ENCODE measurements around the gene CATSPER3.

Gene CATSPER3

GRCh38 chr5:135041145-135041587 lies 73.5 kb downstream of the CATSPER3 start:
- no peak for DNase-seq (ENCODE audit: low read depth in 2 of 2)

DNA sequence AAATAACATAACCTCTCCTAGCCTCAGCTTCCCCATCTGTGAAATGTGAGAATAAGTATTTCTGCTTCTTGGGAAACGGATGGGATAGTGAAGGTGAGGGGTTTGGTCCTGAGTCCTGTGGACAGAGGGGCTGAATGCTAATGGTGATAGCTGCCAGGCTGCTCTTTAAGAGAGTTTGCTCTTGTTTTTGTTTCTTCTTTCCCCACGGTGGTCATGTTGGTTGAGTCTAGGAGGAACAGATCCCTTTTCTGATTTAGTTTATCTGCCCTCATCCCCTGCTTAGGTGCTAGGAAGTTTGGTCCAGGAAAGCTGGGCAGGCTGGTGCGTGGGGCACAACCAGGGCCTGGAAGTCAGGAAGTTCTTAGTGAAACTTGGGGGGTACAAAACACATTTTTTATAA lies 74.0 kb downstream of the CATSPER3 start:
- no peak for DNase-seq (ENCODE audit: low read depth in 2 of 2)

DNA sequence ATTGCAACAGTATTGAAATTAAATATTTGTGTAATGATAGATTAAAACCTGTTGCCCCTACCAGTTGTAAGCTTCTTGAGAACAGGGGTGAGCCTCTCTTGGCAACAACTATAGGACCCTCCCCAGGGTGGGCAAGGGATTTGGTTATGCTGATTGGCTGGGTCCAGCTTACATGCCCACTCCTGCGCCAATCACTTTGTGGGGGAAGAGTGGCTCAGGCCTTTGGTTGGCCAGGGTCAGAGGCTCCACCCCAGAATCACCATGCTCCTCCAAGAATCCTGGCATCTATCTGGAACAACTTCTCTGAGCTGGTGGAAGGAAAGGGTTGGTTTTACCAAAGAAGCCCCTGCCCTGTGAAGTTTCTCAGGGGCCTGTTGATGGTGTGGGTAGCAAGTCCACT lies 74.9 kb downstream of the CATSPER3 start:
- DNase-seq (ENCODE audit: low read depth in 2 of 2): no peak

- no peak for DNase-seq (ENCODE audit: low read depth in 2 of 2)
These were observed 77.8 kb downstream of the CATSPER3 start for GRCh38 chr5:135045488-135045887.

DNA sequence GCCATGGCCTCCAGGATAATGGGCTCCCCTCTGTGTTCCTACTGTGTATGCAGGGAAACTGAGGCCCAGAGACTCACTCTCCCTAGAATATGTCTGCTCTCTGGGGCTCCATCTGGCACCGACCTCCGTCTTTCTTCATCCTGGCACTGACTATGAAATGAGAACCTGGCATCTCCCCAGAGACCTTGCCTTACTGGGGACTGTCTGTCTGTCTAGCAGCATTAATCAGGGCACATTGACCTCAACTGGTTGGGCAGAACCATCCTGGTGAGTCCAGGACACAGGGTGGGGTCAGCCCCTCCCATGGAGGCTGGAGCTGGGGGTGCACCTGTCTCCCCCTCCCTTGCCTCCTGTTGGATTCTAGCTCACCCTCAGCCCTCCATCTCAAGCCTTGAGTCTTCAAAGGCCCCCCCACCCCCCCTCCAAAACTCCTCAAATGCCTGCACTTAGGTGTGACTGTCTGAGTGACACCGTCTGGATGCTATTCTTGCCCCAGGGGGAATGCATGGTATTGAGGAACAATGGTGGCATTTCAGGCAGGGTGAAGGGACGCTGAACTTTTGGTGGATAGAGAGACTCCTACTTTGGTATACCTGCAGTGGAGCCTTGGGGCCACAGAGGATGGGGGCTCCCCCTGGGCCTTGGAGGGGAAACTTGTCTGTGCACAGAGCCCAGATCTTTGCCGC lies 79.1 kb downstream of the CATSPER3 start:
- DNase-seq (ENCODE audit: low read depth in 2 of 2): no peak

DNA sequence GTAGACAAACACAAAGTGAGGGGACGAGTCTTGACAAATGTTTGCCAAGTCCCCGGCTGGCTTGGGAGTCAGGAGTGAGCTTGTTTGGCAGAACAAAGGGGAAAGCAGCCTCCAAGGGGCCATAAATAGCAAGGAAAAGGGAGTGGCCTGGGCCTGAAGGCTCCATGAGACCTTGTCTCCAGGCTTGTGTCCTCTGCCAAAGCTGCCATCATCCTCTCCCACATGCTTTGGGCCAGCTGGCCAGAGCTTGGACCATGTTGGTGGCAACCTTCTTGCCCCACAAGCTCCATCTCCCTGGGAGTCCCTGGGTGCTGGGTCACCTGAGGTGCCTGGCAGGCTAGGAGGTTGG lies 79.6 kb downstream of the CATSPER3 start:
- no peak for DNase-seq (ENCODE audit: low read depth in 2 of 2)

DNA sequence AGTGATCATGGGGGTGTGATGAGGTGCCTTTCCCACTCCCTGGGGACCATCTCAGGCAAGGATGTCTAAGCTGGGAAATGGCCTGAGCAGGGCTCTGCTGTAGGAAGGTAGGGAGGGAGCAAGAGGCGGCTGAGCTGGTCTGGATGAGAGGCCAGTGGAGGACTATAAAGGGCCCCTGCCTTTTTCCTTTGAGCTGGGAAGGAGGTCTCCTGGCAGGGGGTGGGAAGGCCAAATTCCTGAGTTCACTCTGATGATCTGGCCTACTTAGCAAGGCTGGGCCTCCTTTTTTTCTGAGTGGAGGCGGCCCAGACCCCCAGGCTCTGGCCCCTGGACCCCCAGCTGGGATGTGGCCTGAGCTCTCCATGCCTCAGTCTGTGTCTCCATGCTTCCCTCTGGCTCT lies 80.6 kb downstream of the CATSPER3 start:
- DNase-seq (ENCODE audit: low read depth in 2 of 2): no peak

DNA sequence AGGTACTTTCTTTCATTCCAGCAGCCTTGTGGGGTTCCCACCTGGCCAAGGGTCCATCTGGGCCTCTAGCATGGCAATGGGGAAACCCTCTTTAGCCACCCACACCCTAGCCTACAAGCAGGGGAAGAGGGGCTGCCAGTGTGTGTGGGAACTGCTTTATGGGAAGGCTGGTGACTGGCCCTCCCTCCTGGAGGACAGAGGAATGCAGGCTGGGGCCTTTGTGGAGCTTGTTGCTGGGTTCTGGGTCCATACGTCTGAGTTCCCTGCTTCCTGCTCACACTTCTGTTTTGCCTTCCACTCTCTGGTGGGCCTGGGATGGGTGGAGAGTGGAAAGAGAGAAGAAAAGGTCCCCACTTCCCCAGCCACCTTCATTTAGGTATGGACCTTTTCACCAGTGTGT lies 81.2 kb downstream of the CATSPER3 start:
- no peak for DNase-seq (ENCODE audit: low read depth in 2 of 2)

DNA sequence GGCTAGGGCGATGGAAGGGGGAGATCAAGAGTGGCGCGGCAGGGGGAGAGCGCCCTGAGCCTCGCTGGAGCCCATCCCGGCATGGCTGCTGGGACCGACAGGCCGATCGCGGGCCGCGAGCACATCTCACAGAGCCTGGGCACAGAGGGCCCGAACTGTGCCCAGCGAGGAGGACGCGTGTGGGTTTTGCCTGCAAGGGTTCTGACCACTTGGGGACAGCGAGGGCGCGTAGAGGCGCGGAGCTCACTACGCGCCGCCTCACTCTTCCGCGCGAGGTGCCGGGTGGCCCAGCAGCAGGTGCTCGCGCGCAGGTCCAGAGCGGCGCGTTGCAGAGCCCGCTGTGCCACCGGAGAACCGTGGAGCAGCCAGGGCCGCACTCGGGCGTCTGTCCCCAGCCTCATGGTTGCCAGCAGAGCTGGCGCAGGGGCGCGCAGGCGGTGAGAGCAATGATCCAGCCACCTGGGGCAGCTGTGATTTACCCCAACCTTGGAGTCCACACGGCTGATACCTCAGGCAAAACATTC lies 82.6 kb downstream of the CATSPER3 start:
- DNase-seq (ENCODE audit: low read depth in 2 of 2): no peak

- DNase-seq (ENCODE audit: low read depth in 2 of 2): no peak
These were observed 83.7 kb downstream of the CATSPER3 start for GRCh38 chr5:135051399-135051798.

DNA sequence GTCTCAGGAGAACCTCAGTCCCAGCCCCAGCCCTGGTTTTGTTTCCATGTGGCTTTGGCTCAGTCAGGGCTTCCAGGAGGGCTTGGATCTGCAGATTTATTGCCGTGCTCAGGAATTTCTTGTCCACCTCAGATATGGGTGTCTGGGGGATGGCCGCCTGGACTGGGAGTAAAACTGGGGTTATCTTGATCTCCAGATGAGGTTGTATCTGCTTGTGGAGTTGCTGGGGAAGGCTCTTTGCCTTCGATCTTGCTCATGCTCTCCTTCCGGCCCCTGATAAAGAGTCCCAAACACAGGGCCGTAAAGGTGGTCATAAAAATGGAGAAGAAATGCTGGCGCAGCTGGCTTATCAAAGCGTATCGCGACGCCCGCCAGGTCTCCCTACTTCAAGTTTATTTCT lies 84.2 kb downstream of the CATSPER3 start:
- DNase-seq (ENCODE audit: low read depth in 2 of 2): no peak

- no peak for DNase-seq (ENCODE audit: low read depth in 2 of 2)
These were observed 84.9 kb downstream of the CATSPER3 start for GRCh38 chr5:135052511-135053145.

- DNase-seq (ENCODE audit: low read depth in 2 of 2): no peak
These were observed 85.6 kb downstream of the CATSPER3 start for GRCh38 chr5:135053278-135053677.

- DNase-seq (ENCODE audit: low read depth in 2 of 2): no peak
These were observed 86.3 kb downstream of the CATSPER3 start for GRCh38 chr5:135053989-135054388.

GRCh38 chr5:135054546-135054945 lies 86.8 kb downstream of the CATSPER3 start:
- no peak for DNase-seq (ENCODE audit: low read depth in 2 of 2)

- DNase-seq (ENCODE audit: low read depth in 2 of 2): no peak
These were observed 87.7 kb downstream of the CATSPER3 start for GRCh38 chr5:135055396-135055795.

GRCh38 chr5:135056316-135057030 lies 88.8 kb downstream of the CATSPER3 start:
- no peak for DNase-seq (ENCODE audit: low read depth in 2 of 2)

GRCh38 chr5:135057233-135057632 lies 89.5 kb downstream of the CATSPER3 start:
- DNase-seq (ENCODE audit: low read depth in 2 of 2): no peak

GRCh38 chr5:135058331-135058732 lies 90.6 kb downstream of the CATSPER3 start:
- no peak for DNase-seq (ENCODE audit: low read depth in 2 of 2)

DNA sequence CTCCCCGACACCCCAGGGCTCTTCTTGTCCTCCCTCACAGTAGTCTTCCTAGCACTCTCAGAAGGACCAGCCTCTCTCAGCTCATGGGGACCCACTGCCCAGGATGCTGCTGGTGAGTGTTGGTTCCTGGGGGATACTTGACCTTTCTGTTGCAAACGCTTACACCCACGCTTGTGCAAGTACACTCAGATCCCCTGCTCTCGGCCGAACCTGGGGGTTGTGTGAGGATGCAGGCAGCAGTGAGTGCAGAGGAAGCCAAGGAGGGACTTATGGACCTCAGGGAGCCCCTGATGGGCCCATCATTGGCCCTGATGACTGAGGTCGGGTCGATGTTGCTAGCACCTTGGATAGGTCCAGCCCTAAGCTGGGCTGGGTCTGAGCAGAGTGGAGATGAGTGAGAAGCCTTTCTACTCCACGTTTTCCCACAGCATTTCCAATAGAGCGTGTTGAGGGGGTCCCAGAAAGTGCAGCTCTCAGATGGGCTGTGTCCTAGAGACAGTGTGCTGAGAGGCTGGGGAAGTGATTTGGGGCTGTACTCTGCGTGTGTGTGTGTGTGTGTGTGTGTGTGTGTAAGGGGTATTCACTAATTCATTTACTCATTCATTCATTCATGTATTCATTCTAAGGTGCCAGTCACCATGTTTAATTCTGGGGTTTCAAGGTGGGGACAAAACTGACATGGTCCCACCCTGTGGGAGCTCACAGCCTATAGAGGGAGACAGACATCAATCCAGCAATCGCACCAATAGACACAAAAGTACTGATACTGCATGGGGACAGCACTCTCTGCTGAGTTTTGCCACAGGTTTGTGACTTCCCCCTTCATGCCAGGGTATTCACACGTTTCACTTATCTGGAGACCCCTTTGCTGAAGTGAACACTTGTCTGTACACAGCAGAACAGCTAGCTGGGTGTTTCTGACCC lies 91.6 kb downstream of the CATSPER3 start:
- DNase-seq (ENCODE audit: low read depth in 2 of 2): no peak

- no peak for DNase-seq (ENCODE audit: low read depth in 2 of 2)
These were observed 92.3 kb downstream of the CATSPER3 start for GRCh38 chr5:135060021-135060420.

- DNase-seq (ENCODE audit: low read depth in 2 of 2): no peak
These were observed 93.3 kb downstream of the CATSPER3 start for GRCh38 chr5:135061001-135061400.
